Calu3 (cell line): ENCODE data around the gene PDE7B. TPM values are rescaled to one million over a fixed set of nuclear protein-coding genes. Genes with fewer than 3 reads are reported as not detected.

Experiments used
- BruUV-seq: library from RNA; stranded (reverse); fragments of 400-500 nt; replicated peaks from 2 replicates; lab custom pipeline; 2021; lab: Mats Ljungman, UMichigan
- CTCF ChIA-PET: fragments of 300-600 bp; sonication (Branson Sonifier 250); formaldehyde crosslinking; loops from one replicate; lab custom pipeline; 2022; ENCODE audit warnings: antibody characterized with exemption; lab: Charles Lee
- DNase-seq: peaks from one replicate; pipeline ENCODE4 v3.0.0; 2022
- H3K27ac Mint-ChIP-seq: one replicate; pipeline ENCODE4 v1.8.0; 2022; ENCODE audit warnings: mixed read lengths; ENCODE audit not compliant: unreplicated experiment
- H3K27me3 Mint-ChIP-seq: one replicate; pipeline ENCODE4 v1.8.0; 2022; ENCODE audit warnings: mixed read lengths; ENCODE audit not compliant: unreplicated experiment
- H3K36me3 Mint-ChIP-seq: one replicate; pipeline ENCODE4 v1.8.0; 2022; ENCODE audit warnings: mild to moderate bottlenecking, moderate library complexity, mixed read lengths; ENCODE audit not compliant: insufficient read depth, unreplicated experiment
- H3K4me1 Mint-ChIP-seq: one replicate; pipeline ENCODE4 v1.8.0; 2022; ENCODE audit warnings: mild to moderate bottlenecking, low read depth, mixed read lengths; ENCODE audit not compliant: unreplicated experiment
- H3K4me3 Mint-ChIP-seq: one replicate; pipeline ENCODE4 v1.8.0; 2022; ENCODE audit warnings: mild to moderate bottlenecking, low read depth, moderate library complexity, mixed read lengths; ENCODE audit not compliant: unreplicated experiment
- H3K9me3 Mint-ChIP-seq: one replicate; pipeline ENCODE4 v1.8.0; 2022; ENCODE audit warnings: low read depth, mixed read lengths; ENCODE audit not compliant: unreplicated experiment
- CTCF ChIP-seq: fragments of 200-600 bp; IDR thresholded peaks from one replicate; pipeline ENCODE4 v1.8.0; 2022; ENCODE audit warnings: antibody characterized with exemption; ENCODE audit not compliant: unreplicated experiment
- intact Hi-C: fragments of 100-400 bp; cut with micrococcal nuclease; formaldehyde crosslinking; loops from one replicate; pipeline ENCODE4 v1.10.0; 2022; ENCODE audit not compliant: unreplicated experiment
- total RNA-seq: library from RNA; stranded (reverse); gene quantifications from 2 replicates; pipeline ENCODE4 v1.2.3, GENCODE V29; 2022

The PDE7B gene
- total RNA-seq, 1 experiment from 2014 or later: 0.09 TPM

- CTCF ChIA-PET: interaction anchor here (0.7 kb wide), 1 partner anchor 65 kb away, joined by 3 read pairs; no protein-coding TSS in a partner anchor
- intact Hi-C loops: no loop called here
- no peak for DNase-seq
- BruUV-seq: no TSS peak
- no peak overlapping the region for H3K4me3 Mint-ChIP-seq
- no peaks in the 10 kb centered on the region for H3K27me3 Mint-ChIP-seq
- H3K4me1 Mint-ChIP-seq: no peaks in the 10 kb centered on the region
- H3K9me3 Mint-ChIP-seq: no peaks in the 10 kb centered on the region
- H3K36me3 Mint-ChIP-seq: no peaks in the 10 kb centered on the region
- H3K27ac Mint-ChIP-seq: no peak overlapping the region
- TF ChIP-seq CTCF: no peak
Measured at GRCh38 chr6:136148523-136148922, 297.0 kb downstream of the PDE7B start.

GRCh38 chr6:136149311-136149710, 297.8 kb downstream of the PDE7B start:
- no TSS peak for BruUV-seq
- intact Hi-C loops: no loop called here
- Mint-ChIP-seq H3K4me3 (no peak overlapping the region), H3K36me3 (no peaks in the 10 kb centered on the region), H3K27me3 (no peaks in the 10 kb centered on the region), H3K27ac (no peak overlapping the region), H3K4me1 (no peaks in the 10 kb centered on the region), H3K9me3 (no peaks in the 10 kb centered on the region)
- CTCF ChIA-PET: no interaction called here
- DNase-seq: no peak
- TF ChIP-seq CTCF: no peak

DNA sequence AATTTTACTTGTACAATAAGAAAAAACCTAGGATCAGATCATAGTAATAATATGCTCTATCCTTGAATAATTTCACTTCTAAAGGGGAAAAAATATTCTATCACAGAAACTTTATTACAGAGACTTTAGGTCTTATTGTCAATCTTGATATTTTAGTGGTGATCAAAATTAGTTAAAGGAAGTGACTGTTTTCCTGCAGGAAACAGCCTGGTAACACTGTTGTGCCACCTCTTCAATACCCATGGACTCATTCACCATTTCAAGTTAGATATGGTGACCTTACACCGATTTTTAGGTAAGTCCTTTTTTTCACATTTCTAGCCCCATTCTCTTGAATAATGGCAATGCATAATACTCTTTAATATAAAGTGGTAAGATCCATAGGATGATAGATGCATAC, 299.5 kb downstream of the PDE7B start:
- intact Hi-C loops: no loop called here
- no peaks in the 10 kb centered on the region for H3K36me3 Mint-ChIP-seq
- no peaks in the 10 kb centered on the region for H3K4me1 Mint-ChIP-seq
- no peaks in the 10 kb centered on the region for H3K9me3 Mint-ChIP-seq
- no peak for DNase-seq
- no peak overlapping the region for H3K27ac Mint-ChIP-seq
- no peak for TF ChIP-seq CTCF
- H3K27me3 Mint-ChIP-seq: no peaks in the 10 kb centered on the region
- BruUV-seq: no TSS peak
- CTCF ChIA-PET: no interaction called here
- no peak overlapping the region for H3K4me3 Mint-ChIP-seq

DNA sequence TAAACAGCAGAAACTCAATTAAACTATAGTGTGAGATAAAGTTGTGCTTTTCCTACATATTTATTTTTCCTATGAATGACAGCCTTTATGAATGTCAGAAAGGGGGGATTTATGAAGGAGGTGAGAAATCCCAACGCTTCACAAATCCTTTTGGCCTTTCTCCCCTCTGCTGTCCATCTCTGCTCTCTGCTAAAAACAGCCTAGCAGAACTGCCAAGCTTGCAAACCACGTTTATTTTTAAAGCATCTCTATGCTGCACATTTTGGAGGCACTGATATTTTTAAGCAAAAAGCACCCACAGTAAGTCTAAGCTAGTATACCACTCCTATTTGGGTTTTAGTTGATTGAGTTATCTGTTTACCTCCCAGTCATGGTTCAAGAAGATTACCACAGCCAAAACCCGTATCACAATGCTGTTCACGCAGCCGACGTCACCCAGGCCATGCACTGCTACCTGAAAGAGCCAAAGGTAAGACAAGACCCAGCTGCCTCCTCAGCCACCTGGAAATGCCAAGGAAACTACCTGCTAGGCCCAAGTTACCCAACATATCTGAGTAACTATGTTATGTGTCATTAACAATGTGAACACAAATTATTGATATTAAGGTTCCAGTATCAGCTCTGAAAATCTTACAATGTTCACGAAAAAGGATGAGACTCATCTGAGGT, 302.3 kb downstream of the PDE7B start:
- no TSS peak for BruUV-seq
- no peaks in the 10 kb centered on the region for H3K27me3 Mint-ChIP-seq
- H3K9me3 Mint-ChIP-seq: no peaks in the 10 kb centered on the region
- no peak overlapping the region for H3K4me3 Mint-ChIP-seq
- no peak for TF ChIP-seq CTCF
- DNase-seq: no peak
- H3K4me1 Mint-ChIP-seq: no peaks in the 10 kb centered on the region
- intact Hi-C loops: no loop called here
- CTCF ChIA-PET: interaction anchor here (1.1 kb wide), 1 partner anchor 31 kb away, joined by 3 read pairs; no protein-coding TSS in a partner anchor
- no peak overlapping the region for H3K27ac Mint-ChIP-seq
- H3K36me3 Mint-ChIP-seq: no peaks in the 10 kb centered on the region
